ENCODE results near the gene UBR4.

Gene UBR4

GRCh38 chr1:19032701-19033514 lies 177.2 kb downstream of the UBR4 start:
- no peak for DNase-seq

- no peak for DNase-seq
These were observed 177.7 kb downstream of the UBR4 start for GRCh38 chr1:19032413-19032695.

GRCh38 chr1:19029191-19030085 lies 180.6 kb downstream of the UBR4 start:
- no peak for DNase-seq

GRCh38 chr1:19028546-19029129 lies 181.4 kb downstream of the UBR4 start:
- no peak for DNase-seq

GRCh38 chr1:19028110-19028509 lies 182.0 kb downstream of the UBR4 start:
- no peak for DNase-seq
